Measurements from ENCODE around the gene S1PR2. TPM values are rescaled to one million over a fixed set of nuclear protein-coding genes. Genes with fewer than 3 reads are reported as not detected.

The S1PR2 gene
- total RNA-seq, 2 donors from 2014 or later, result 8.3 to 15.6 TPM

- H3K36me3 ChIP-seq, result peaks cover 11% of the 10 kb centered on the region
- H3K4me1 ChIP-seq (ENCODE audit: control insufficient read depth in 1 of 2, low read depth in 2 of 2), result peaks cover 0 to 16% of the 10 kb centered on the region in 2 donors
- H3K9me3 ChIP-seq, result no peaks in the 10 kb centered on the region
- TF ChIP-seq, protein P1, sequence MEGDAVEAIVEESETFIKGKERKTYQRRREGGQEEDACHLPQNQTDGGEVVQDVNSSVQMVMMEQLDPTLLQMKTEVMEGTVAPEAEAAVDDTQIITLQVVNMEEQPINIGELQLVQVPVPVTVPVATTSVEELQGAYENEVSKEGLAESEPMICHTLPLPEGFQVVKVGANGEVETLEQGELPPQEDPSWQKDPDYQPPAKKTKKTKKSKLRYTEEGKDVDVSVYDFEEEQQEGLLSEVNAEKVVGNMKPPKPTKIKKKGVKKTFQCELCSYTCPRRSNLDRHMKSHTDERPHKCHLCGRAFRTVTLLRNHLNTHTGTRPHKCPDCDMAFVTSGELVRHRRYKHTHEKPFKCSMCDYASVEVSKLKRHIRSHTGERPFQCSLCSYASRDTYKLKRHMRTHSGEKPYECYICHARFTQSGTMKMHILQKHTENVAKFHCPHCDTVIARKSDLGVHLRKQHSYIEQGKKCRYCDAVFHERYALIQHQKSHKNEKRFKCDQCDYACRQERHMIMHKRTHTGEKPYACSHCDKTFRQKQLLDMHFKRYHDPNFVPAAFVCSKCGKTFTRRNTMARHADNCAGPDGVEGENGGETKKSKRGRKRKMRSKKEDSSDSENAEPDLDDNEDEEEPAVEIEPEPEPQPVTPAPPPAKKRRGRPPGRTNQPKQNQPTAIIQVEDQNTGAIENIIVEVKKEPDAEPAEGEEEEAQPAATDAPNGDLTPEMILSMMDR (IDR thresholded peaks at IDR 0.05), result no peak
- H3K27me3 ChIP-seq (replicated peaks; ENCODE audit: insufficient read depth), result no peaks in the 10 kb centered on the region
- H3K4me3 ChIP-seq, result no peak overlapping the region
- ATAC-seq (ENCODE audit: insufficient number of reproducible peaks, low FRiP score, low read depth) (no peak), DNase-seq (ENCODE audit: low spot score) (no peak)
- H3K27ac ChIP-seq, result no peak overlapping the region
These were observed 8.8 kb downstream of the S1PR2 start for GRCh38 chr19:10222201-10222890.

GRCh38 chr19:10220695-10221094 is 10.4 kb downstream of the S1PR2 start:
- no peak for ATAC-seq (ENCODE audit: insufficient number of reproducible peaks, low FRiP score, low read depth)
- Histone ChIP-seq H3K27ac (no peak overlapping the region), H3K4me3 (no peak overlapping the region), H3K27me3 (replicated peaks; ENCODE audit: insufficient read depth) (no peaks in the 10 kb centered on the region), H3K4me1 (ENCODE audit: control insufficient read depth in 1 of 2, low read depth in 2 of 2) (peaks cover 0 to under 1% of the 10 kb centered on the region in 2 donors), H3K9me3 (no peaks in the 10 kb centered on the region), H3K36me3 (peaks cover 11% of the 10 kb centered on the region)
- no peak for DNase-seq (ENCODE audit: low spot score)
- TF ChIP-seq, protein P1 (IDR thresholded peaks at IDR 0.05), result no peak

DNA sequence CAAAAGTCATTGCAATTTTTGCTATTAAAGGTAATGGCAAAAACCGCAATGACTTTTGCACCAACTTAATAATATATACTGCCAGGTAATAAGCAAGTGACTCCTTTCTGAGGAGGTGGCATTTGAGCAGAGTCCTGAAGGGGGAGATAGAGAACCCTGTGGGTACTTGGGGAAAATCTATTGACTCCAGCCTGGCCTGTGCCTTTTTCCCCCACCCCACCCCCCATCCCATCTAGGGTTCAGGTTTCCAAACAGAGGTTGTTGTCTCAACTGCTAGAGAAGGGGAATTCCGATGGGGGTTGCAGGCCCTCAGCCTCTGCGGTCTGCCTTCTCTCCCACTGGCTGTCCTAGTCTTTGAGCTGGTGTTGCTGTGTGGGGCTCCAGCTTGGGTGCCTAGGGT is 11.5 kb downstream of the S1PR2 start:
- TF ChIP-seq, protein P1 (IDR thresholded peaks at IDR 0.05), result no peak
- Histone ChIP-seq H3K27me3 (replicated peaks; ENCODE audit: insufficient read depth) (no peaks in the 10 kb centered on the region), H3K4me3 (no peak overlapping the region), H3K9me3 (no peaks in the 10 kb centered on the region), H3K4me1 (ENCODE audit: control insufficient read depth in 1 of 2, low read depth in 2 of 2) (no peaks in the 10 kb centered on the region), H3K27ac (no peak overlapping the region), H3K36me3 (peaks cover 11% of the 10 kb centered on the region)
- DNase-seq (ENCODE audit: low spot score), result no peak
- no peak for ATAC-seq (ENCODE audit: insufficient number of reproducible peaks, low FRiP score, low read depth)

- Histone ChIP-seq H3K27ac (no peak overlapping the region), H3K4me1 (ENCODE audit: control insufficient read depth in 1 of 2, low read depth in 2 of 2) (no peaks in the 10 kb centered on the region), H3K9me3 (no peaks in the 10 kb centered on the region), H3K36me3 (no peaks in the 10 kb centered on the region), H3K27me3 (replicated peaks; ENCODE audit: insufficient read depth) (no peaks in the 10 kb centered on the region), H3K4me3 (no peak overlapping the region)
- no peak for DNase-seq (ENCODE audit: low spot score)
- TF ChIP-seq, protein P1 (IDR thresholded peaks at IDR 0.05), result no peak
- no peak for ATAC-seq (ENCODE audit: insufficient number of reproducible peaks, low FRiP score, low read depth)
These were observed 14.0 kb downstream of the S1PR2 start for GRCh38 chr19:10217085-10217484.

GRCh38 chr19:10214784-10215183 is 16.3 kb downstream of the S1PR2 start:
- DNase-seq (ENCODE audit: low spot score) (no peak), ATAC-seq (ENCODE audit: insufficient number of reproducible peaks, low FRiP score, low read depth) (no peak)
- H3K27me3 ChIP-seq (replicated peaks; ENCODE audit: insufficient read depth), result no peaks in the 10 kb centered on the region
- H3K9me3 ChIP-seq, result no peaks in the 10 kb centered on the region
- TF ChIP-seq, protein P1 (IDR thresholded peaks at IDR 0.05), result no peak
- no peaks in the 10 kb centered on the region for H3K4me1 ChIP-seq (ENCODE audit: control insufficient read depth in 1 of 2, low read depth in 2 of 2)
- H3K36me3 ChIP-seq, result no peaks in the 10 kb centered on the region
- H3K4me3 ChIP-seq, result no peak overlapping the region
- H3K27ac ChIP-seq, result no peak overlapping the region

Measured in thoracic aorta (tissue), 2 donors.